ENCODE results near the gene RFC2.

Gene RFC2

DNA sequence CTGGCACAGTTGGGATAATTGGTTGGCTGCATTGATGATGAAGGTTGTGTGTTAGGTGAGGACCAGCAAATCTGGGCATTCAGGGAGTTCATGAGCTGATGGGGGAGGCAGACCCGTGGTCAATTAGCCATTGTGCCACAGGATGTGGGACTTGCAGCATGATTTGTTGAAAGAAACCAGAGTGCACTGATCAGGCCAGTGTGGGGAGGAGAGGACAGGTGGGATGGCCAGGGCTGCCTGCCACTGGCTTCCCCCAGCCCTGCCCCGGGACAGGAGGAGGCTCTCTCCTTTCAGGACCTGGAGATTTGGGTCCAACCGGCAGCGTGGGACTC lies 39.3 kb upstream of the RFC2 start:
- no peak for DNase-seq (ENCODE audit: low read depth)
- TF ChIP-seq, protein P1, sequence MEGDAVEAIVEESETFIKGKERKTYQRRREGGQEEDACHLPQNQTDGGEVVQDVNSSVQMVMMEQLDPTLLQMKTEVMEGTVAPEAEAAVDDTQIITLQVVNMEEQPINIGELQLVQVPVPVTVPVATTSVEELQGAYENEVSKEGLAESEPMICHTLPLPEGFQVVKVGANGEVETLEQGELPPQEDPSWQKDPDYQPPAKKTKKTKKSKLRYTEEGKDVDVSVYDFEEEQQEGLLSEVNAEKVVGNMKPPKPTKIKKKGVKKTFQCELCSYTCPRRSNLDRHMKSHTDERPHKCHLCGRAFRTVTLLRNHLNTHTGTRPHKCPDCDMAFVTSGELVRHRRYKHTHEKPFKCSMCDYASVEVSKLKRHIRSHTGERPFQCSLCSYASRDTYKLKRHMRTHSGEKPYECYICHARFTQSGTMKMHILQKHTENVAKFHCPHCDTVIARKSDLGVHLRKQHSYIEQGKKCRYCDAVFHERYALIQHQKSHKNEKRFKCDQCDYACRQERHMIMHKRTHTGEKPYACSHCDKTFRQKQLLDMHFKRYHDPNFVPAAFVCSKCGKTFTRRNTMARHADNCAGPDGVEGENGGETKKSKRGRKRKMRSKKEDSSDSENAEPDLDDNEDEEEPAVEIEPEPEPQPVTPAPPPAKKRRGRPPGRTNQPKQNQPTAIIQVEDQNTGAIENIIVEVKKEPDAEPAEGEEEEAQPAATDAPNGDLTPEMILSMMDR (conservative IDR thresholded peaks at IDR 0.05; ENCODE audit: low read depth, low read length), result no peak
- no peak overlapping the region for H3K4me3 ChIP-seq (ENCODE audit: low read depth, low read length)

DNA sequence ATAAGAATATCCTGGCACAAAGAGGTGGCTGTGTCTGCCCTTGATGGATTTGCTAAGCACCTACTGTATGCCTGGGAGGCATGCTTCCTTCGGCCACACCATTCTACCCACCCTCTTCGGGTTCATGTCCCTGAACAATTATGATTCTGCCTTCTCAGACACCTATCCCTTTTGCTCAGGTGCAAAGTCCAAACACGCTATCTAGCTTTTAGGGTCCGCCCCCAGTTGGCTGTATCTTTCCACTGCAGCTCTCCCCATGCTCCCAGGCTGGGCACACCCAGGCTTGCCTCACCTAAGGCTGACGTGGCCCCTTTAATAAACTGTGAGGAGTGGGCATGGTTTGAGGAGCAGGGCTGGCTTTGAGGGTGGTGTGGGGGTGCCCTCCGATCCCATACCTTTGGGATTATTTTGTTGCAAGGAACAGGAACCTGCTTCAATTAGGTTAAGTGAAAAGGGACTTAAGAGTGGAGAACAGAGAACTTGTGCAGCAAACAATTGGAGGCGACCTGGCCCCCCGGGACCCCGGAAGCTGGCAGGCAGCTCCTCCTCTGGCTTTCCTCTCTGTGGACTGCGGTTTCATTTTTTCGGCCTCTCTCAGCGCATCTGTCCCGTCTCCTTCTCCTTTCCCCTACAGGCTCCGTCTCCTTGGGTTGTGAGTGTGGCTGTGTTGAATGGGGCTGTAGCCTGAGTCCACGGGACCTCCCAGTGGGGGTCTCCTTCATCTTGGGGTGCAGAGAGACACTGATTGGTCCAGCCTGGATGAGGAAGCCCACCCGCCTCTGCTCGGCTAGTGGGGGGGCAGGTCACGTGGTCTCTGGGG lies 38.8 kb upstream of the RFC2 start:
- no peak overlapping the region for H3K4me3 ChIP-seq (ENCODE audit: low read depth, low read length)
- TF ChIP-seq, protein P1 (conservative IDR thresholded peaks at IDR 0.05; ENCODE audit: low read depth, low read length), result no peak
- no peak for DNase-seq (ENCODE audit: low read depth)

DNA sequence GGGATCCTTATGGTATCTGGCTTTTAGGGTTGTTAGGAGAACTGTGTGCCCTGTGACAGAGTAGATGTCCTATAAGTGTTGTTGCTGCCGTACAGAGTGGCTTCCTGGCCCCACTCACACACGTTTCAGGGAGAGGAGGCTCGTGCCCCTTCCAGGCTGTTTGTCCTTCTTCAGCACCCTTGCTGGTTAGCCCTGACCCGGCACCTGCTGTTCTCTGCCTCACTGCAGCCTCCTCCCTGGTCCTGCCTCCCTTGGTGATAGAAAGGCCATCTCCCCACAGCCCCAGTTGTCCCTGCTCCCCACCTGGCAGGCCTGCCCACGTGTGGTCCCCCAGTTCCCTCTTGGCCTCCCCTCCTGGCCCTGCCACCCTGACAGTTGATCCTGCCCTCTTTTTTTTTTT lies 37.3 kb upstream of the RFC2 start:
- TF ChIP-seq, protein P1 (conservative IDR thresholded peaks at IDR 0.05; ENCODE audit: low read depth, low read length), result no peak
- H3K4me3 ChIP-seq (ENCODE audit: low read depth, low read length), result no peak overlapping the region
- no peak for DNase-seq (ENCODE audit: low read depth)

DNA sequence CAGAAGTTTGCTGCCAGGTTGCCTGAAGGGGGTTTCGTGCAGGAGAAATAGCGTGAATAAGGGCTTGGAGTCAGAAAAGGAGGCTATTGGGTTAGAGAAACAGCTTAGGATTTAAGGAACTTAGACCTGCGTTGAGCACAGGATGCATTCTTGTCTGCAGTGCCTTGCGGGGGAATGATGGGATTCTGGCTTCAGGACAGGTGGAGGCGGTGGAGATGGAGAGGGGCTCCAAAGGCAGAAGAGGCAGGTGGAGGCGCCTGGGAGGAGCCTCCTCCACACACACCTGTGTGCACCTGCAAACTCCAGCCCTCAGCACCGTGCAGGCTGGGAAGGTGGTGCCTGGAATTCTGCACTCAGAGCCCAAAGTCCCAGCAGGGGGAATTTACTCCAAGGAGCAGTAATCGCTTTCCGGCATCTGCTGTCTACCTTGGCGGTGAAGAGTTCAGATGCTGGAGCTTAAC lies 36.8 kb upstream of the RFC2 start:
- TF ChIP-seq, protein P1 (conservative IDR thresholded peaks at IDR 0.05; ENCODE audit: low read depth, low read length), result no peak
- DNase-seq (ENCODE audit: low read depth), result no peak
- H3K4me3 ChIP-seq (ENCODE audit: low read depth, low read length), result peak overlapping the region; percentile 72

DNA sequence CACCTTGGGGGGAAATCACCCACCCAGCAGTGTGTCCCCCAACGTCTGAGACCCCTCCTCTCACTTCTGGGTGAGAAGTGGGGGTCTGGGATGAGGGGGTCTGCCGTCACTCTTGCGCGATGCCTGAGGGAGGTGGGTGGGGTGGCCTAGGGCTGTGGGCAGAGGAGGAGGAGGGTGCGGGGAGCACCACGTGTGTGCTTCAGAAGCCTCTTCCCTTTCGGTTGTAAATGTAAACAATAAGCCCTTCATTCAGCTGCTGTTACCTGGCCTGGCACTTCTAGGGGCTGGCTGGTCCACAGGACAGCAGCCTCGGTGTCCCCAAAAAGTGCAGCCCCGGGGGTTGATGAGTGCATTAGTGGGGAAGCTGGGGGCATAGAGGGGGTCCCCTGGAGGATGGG lies 36.4 kb upstream of the RFC2 start:
- TF ChIP-seq, protein P1 (conservative IDR thresholded peaks at IDR 0.05; ENCODE audit: low read depth, low read length), result no peak
- peak overlapping the region; percentile 72 for H3K4me3 ChIP-seq (ENCODE audit: low read depth, low read length)
- DNase-seq (ENCODE audit: low read depth), result no peak

DNA sequence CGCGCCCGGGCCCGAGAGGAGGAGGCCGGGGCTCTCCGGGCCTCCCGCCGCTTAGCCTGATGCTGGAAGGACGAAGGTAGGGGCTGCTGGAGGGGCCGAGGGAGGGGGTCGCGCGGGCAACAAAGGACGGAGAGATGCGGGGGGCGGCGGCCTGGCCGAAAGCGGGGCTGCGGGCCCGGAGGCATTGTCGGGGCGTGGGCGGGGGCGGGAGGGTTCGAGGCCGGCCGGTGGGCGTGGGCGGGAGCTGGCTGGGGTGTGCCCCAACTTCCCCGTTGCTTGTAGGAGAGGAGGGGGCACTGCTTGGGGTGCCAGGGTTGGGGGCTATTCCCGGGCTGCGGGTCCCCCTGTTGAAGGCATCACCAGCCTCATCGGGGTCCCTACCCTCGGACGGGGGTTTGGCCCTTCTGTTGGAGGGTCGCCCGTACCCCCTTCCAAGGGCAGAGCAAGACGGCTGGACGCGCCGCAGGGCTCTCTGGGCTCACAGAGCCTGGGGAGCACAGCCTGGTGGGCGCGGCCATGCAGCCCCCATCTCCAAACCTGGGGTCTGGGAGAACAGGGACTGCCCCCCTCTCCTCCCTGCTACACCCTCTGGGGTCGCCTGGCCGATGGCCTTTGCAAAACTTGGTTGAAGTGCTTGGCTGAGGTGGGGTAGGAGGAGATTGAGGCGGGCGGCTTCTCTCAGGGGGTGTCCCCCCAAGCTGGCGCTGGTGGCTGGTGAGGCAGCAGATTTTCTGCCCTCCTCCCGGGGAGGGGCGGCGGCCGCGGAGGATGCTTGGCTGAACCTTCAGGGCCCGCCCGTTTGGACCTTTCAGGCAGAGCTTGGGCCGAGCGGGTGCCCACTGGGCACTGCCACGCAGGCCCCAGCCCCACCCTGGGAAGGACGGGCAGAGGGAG lies 35.7 kb upstream of the RFC2 start:
- no peak for DNase-seq (ENCODE audit: low read depth)
- peak overlapping the region; percentile 72 for H3K4me3 ChIP-seq (ENCODE audit: low read depth, low read length)
- TF ChIP-seq, protein P1 (conservative IDR thresholded peaks at IDR 0.05; ENCODE audit: low read depth, low read length), result no peak

Data from choroid plexus epithelial cell (primary cell).